HG03060 (cell line): ENCODE results near the gene DRAM2.
"Not testable (repeated sequence)": the region's sequence is repeated elsewhere in the genome, so short reads cannot be mapped to it uniquely, and the experiment has no call there.

Experiments
- ATAC-seq: cut with Tn5 transposase; IDR thresholded peaks from one replicate; pipeline ENCODE4 v1.9.1; 2021; ENCODE audit warnings: low read depth, moderate number of reproducible peaks; ENCODE audit not compliant: unreplicated experiment

Gene DRAM2

GRCh38 chr1:111145542-111145941 lies 5.6 kb upstream of the DRAM2 start:
- no peak for ATAC-seq

DNA sequence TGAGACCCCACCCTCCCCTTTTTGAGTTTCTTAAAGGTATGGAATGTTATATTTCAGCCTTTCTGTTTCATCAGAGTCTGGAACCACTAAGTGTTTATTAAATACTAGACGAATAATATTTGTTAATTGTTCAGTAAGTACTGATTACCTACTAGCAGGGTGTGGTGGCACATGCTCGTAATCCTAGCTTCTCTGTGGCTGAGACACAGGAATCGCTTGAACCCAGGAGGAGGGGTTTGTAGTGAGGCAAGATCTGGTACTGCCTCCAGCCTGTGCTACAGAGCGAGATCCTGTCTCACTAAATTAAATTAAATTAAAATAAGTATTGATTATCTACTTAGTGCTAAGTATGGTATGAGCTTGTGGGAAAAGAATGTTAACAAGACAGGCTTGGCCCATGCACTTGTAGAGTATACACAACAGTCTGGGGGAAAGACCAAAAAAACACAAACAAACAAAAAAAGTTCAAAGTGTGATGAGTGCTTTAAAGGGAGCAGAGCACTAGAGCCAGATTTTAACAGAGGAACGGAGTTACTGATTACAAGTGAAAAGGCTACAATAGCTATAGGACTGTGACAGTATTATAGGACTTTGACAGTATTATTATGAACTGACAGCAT lies 2.6 kb upstream of the DRAM2 start:
- no peak for ATAC-seq

DNA sequence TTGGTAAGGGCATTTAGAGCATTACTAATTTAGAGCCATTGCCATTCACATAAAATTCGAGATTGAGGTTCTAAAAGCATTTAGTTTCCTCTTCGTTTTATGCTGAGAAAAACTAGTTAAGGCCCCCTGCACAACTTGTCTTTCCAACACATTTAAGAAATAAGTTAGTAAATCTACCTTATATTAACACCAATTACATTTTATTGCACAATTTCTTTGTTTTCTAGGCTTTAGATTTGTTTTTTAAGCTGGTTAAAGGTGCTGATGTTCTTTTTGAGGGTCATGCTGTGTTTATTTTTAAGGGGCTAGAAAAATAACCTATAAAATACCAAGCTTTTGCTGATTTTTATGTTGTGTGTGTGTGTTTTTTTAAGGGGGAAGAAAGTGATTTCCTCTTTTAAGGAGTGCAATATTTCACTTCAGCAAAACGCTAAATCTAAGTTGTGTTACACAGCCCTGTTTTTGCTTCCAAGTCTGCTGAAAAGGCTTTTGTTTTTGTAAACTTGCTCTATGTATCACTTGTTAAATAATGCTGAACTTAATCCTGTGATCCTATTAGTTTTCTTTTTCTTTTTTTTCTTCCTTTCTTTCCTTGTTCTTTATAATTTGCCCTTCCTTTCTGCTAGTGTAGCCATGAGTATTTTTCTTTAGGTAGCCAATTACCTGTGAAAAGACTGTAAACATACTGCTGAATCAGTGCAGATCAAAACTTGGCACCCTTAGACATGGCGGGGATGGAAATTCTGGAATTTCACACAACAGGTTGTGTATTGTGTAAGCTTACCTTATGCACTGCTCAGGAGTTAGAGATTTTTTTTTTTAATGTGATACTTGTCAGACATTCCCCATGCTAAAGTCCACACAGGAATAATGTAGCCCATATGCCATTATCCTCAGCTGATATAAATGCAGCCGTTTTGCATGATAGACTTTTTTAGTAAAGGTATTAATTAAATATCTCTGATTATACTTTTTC lies 1.6 kb upstream of the DRAM2 start:
- no peak for ATAC-seq

DNA sequence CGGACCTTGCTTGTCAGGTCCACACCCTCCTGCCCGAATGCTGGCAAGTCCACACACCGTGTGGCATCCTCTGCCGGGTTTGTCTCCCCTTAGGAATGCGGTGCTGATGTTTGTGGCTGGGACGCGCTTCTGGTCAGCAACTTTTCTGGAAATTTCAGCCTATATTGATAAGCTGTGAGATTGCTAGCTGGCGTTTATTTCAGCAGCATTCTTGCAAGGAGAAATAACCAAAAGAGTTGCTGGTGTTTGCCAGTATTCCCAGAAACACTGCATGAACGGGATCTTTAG lies 731 bp upstream of the DRAM2 start:
- no peak for ATAC-seq

GRCh38 chr1:111139324-111139955 lies 453 bp downstream of the DRAM2 start:
- ATAC-seq: peak; percentile 22

DNA sequence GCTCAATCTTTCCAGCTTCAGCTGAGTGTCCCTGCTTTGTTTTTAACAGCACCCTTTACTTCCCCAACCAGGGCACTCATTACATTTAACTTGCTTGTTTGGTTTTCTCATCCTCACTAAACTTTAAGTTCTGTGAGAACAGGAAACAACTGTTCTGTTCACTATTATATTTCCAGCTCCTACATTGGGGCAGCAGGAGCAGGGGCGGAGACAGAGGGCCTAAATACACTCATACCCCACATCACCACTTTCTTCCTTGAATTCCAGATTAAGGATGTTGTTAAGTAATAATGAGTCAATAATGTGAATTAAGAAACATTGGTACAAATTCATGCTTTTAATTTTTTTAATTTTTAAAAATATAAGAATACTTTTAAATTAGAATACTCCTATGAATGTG lies 6.0 kb downstream of the DRAM2 start:
- no peak for ATAC-seq

DNA sequence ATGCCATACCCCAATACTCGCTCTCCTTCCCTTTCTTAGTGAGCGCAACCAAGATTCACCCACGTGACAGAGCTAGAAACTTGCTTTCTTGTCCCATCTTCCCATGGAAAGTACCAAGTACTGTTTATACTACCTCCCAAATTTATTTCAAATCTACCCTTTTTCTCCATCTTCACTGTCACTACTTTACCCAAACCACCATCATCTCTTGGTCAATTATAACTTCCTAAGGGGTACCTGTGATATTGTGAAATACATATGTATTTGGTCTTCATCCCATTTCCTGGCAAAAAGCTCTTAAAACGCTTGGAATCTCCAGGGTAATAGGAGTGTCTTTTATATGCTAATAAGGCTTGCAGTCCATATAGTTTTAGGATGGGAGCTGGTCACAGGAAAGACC lies 8.2 kb downstream of the DRAM2 start:
- ATAC-seq: no peak

- no peak for ATAC-seq
These were observed 10.5 kb downstream of the DRAM2 start for GRCh38 chr1:111129376-111129775.

- peak; percentile 57 for ATAC-seq
These were observed 11.8 kb downstream of the DRAM2 start for GRCh38 chr1:111127923-111128643.

DNA sequence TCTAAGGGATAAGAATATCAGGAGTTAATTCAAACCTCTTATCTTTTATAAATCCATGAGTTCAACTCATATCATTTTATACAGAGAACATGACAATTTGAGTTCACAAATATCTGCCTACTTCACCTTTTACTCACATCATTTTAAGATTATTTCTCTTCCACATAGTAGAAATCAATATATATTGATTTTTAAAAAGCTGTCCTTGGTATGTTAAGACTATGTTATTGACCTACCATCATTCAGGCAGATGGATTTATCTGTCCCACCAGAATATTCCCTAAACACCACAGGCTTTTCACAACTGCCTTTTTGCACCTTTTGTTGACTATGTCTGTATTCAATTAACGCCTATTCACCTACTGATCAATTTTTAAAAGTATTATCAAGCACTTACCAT lies 13.5 kb downstream of the DRAM2 start:
- ATAC-seq: no peak

- no peak for ATAC-seq
These were observed 23.4 kb downstream of the DRAM2 start for GRCh38 chr1:111116496-111116895.

DNA sequence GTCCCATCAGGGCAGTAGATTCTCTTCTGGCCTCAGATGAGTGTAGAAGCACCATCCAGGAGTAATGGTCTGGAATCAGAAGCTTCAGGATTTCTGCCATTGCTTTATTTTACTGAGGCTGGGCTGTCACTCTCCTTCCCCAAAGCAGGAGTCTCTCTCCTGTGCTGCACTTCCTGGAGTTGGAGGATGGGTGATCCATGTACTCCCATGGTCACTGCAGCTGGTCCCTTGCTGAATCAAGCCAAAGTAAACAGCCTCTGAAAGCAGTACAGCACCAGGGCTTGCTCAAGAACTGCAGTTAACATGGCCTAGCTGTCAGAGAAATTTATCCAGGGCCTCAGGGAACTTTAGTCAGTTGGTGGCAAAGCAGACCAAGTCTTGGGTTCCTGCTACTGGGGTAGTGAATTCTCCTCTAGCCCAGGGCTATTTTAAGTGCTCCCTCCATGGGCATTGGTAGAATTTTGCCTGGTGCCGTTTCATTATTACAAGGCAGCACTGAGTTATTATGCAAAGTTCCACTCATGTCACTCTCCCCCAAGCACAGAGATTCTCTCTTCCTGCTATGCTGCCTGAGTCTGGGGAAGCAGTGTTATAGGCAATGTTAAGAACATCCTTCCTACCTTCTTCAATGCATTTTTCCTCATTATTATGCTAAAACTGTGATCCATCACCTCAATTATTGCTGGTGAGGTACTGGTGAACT lies 29.5 kb downstream of the DRAM2 start:
- no peak for ATAC-seq

DNA sequence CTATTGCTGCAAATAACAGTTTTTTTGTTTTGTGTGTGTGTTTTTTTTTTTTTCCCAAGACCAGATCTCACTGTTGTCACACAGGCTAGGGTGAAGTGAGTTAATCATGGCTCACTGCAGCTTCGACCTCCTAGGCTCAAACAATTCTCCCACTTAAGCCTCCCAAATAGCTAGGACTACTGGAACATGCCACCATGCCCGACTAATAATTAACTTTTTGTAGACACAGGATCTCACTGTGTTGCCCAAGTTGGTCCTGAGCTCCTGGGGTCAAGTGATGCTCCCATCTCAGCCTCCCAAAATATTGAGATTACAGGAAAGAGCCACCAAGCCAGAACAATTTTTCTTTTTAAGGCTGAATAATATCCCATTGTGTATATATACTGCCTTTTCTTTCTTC lies 34.9 kb downstream of the DRAM2 start:
- no peak for ATAC-seq

DNA sequence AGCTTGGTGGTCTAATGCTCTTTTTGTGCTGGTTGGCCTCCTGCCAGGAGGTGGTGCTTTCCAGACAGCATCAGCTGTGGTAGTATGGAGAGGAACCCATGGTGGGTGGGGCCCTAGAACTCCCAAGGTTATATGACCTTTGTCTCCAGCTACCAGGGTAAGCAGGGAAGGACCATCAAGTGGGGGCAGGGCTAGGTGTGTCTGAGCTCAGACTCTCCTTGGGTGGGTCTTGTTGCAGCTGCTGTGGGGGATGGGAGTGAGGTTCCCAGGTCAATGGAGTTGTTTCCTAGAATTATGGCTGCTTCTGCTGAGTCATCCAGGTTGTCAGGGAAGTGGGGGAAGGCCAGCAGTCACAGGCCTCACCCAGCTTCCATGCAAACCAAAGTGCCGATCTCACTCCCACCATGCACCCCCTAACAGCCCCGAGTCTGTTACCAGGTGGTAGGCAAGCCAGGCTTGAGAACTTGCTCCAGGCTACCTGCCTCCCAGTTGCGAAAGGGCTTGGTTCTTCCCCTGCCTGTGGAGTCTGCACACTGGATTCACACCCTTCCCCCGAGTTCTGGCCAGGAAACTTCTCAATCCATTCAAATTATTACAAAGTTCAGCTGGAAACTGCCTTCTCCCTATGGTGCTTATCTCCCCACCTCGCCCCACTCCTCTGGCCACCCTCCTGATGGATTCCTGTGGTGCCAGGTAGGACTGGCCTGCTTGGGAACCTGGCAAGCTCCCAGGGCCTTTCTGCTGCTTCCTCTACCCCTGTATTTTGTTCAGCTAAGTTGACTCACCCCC lies 37.8 kb downstream of the DRAM2 start:
- no peak for ATAC-seq

GRCh38 chr1:111099289-111099688 lies 40.6 kb downstream of the DRAM2 start:
- ATAC-seq: no peak

DNA sequence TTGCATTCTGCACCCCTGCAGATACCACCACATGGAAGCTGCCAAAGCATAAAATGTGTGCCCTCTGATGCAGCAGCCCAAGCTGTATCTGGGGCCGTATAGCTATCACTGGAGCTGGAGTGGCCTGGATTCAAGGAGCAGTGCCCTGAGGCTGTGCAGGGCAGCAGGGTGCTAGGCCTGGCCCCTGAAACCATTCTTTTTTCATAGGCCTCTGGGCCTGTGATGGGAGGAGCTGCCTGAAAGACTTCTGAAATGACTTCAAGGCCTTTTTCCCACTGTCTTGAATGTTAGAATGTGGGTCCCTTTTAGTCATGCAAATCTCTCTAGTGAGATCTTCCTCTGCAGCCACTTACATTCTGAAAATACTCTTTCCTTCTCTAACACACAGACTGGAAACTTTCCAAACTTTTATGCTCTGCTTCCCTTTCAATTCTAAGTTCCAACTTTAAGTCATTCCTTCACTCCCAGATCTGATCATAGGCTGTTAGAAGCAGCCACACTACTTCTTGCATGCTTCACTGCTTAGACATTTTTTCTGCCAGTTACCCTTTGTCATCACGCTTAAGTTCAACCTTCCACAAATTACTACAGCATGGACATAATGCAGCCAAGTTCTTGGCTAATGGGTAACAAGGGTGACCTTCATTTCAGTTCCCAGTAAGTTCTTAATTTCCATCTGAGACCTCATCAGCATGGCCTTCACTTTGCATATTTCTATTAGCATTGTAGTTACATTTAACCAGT lies 42.4 kb downstream of the DRAM2 start:
- ATAC-seq: no peak

- ATAC-seq: not testable (repeated sequence)
These were observed 44.5 kb downstream of the DRAM2 start for GRCh38 chr1:111095421-111095820.

DNA sequence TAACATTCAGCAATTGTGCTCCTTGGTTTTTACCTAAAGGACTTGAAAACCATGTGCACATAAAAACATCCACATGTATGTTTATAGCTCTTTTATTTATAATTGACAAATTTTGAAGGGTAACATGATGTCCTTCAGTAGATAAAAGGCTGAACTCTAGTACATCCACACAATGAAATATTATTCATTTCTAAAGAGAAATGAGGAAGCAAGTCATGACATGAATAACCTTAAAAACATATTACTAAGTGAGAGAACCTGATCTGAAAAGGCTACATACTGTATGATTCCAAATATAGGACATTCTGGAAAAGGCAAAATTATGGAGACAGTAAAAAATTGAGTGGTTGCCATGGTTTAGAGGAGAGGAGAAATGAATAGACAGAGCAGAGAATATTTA lies 50.3 kb downstream of the DRAM2 start:
- ATAC-seq: no peak

DNA sequence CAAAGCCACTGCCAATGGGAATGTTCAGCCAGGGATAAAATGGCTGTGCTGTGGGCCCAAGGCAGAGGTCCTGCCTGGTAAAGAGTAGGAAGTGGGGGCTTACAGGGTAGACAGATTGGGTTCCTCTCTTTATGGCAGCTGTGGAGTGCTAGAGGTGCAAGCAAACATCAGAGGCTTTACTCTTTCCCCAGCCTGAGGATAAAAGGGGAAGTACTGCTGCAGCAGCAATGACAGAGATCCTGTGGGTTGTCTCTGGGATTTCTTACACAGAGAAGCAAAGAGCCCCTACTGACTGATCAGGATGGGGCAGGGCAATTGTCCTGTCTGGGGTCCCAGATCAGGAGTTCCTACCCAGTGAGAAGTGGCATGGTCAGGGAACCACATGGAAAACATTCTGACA lies 54.2 kb downstream of the DRAM2 start:
- no peak for ATAC-seq
